ENCODE measurements around the gene RRP36. TPM values are rescaled to one million over a fixed set of nuclear protein-coding genes. Genes with fewer than 3 reads are reported as not detected.
A peak's percentile ranks its signal among the peaks of the same experiment; 100 is the strongest.

RRP36 gene
- total RNA-seq, 1 experiment from 2014 or later, result 115 TPM

DNA sequence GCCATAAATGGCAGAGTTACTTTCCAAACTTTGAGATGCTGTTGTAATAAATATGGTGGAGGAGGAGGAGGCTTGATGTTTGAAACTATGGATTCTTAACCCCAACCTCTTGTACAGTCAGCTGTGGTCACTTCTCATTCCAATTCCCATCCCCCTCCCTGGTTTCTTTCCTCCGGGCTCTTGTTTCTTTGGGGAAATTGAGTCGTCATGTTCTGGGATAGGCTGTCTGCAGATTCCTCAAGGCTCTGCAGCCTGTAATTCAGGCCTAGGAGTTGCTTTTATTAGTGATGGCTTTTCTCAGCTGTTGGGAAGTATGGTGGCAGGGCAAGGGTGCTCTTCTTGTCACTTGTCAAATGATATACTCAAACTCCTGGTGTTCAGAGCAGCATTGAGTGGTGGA is 57.3 kb downstream of the RRP36 start:
- no peak for TF ChIP-seq EZH2 (IDR thresholded peaks at IDR 0.05; ENCODE audit: borderline replicate concordance, low read depth, low read length, poor library complexity, severe bottlenecking)
- no peak for TF ChIP-seq CTCF (conservative IDR thresholded peaks at IDR 0.05; ENCODE audit: low read depth, low read length)
- Histone ChIP-seq H3K36me3 (ENCODE audit: insufficient read depth, low read length, poor library complexity, severe bottlenecking) (no peaks in the 10 kb centered on the region), H3K27me3 (replicated peaks; ENCODE audit: insufficient read depth, low read depth, low read length, poor library complexity) (no peaks in the 10 kb centered on the region), H3K9me3 (ENCODE audit: low read depth, low read length, poor library complexity, severe bottlenecking) (no peaks in the 10 kb centered on the region), H3K27ac (ENCODE audit: low read depth, low read length, poor library complexity, severe bottlenecking) (no peak overlapping the region), H3K4me1 (ENCODE audit: insufficient read depth, low read length, poor library complexity, severe bottlenecking) (peaks cover 27% of the 10 kb centered on the region), H3K4me3 (ENCODE audit: low read depth, low read length, poor library complexity, severe bottlenecking) (no peak overlapping the region)
- intact Hi-C loops (cut with micrococcal nuclease; ENCODE audit: unreplicated experiment), result no loop called here
- no peak for DNase-seq (ENCODE audit: low spot score)
- TSS peak; percentile 41 for BruUV-seq (replicated peaks)
- ChIA-PET CTCF (no interaction called here), POLR2A (ENCODE audit: low non-redundant PET) (interaction anchor here (0.6 kb wide), 1 partner anchor 11 kb away, joined by 4 read pairs; no protein-coding TSS in a partner anchor)

Other genes with a start within 250 kb of the RRP36 start
- gene BICRAL, start 239.6 kb upstream of the RRP36 start, total RNA-seq (2021), result 6.9 and 7.9 TPM in 2 replicates
- gene RPL7L1, start 142.0 kb upstream of the RRP36 start, total RNA-seq (2021), result 168 and 183 TPM in 2 replicates
- not detected in 2 replicates for gene PTCRA, start 105.6 kb upstream of the RRP36 start, total RNA-seq (2021)
- gene CNPY3, start 92.1 kb upstream of the RRP36 start, total RNA-seq (2021), result 34.5 and 37.7 TPM in 2 replicates
- gene GNMT, start 60.9 kb upstream of the RRP36 start, total RNA-seq (2021), result 1.2 and 1.8 TPM in 2 replicates
- gene PEX6, start 42.4 kb upstream of the RRP36 start, total RNA-seq (2021), result 25.9 and 26.1 TPM in 2 replicates
- gene PPP2R5D, start 37.1 kb upstream of the RRP36 start, total RNA-seq (2021), result 73.6 and 77.1 TPM in 2 replicates
- 113 and 125 TPM in 2 replicates for gene MEA1, start 7.7 kb upstream of the RRP36 start, total RNA-seq (2021)
- gene KLHDC3, start 7.4 kb upstream of the RRP36 start, total RNA-seq (2021), result 90.1 and 108 TPM in 2 replicates
- 29.4 and 30.7 TPM in 2 replicates for gene CUL7, start 32.2 kb downstream of the RRP36 start, total RNA-seq (2021)
- gene MRPL2, start 37.8 kb downstream of the RRP36 start, total RNA-seq (2021), result 95.8 and 127 TPM in 2 replicates
- 21.3 and 35.6 TPM in 2 replicates for gene KLC4, start 38.0 kb downstream of the RRP36 start, total RNA-seq (2021)
- 84.5 and 95.8 TPM in 2 replicates for gene PTK7, start 54.7 kb downstream of the RRP36 start, total RNA-seq (2021)
- gene SRF, start 149.6 kb downstream of the RRP36 start, total RNA-seq (2021), result 28.7 and 33.2 TPM in 2 replicates
- 38.7 and 50.7 TPM in 2 replicates for gene CUL9, start 160.6 kb downstream of the RRP36 start, total RNA-seq (2021)
- 55.1 and 69.4 TPM in 2 replicates for gene DNPH1, start 207.9 kb downstream of the RRP36 start, total RNA-seq (2021)
- gene TTBK1, start 221.9 kb downstream of the RRP36 start, total RNA-seq (2021), result not detected in 2 replicates